HG03571 (cell line): ENCODE results near the gene MEIS2.

Experiments used
- ATAC-seq: cut with Tn5 transposase; IDR thresholded peaks from one replicate; pipeline ENCODE4 v1.9.1; 2021; ENCODE audit not compliant: unreplicated experiment

The MEIS2 gene

DNA sequence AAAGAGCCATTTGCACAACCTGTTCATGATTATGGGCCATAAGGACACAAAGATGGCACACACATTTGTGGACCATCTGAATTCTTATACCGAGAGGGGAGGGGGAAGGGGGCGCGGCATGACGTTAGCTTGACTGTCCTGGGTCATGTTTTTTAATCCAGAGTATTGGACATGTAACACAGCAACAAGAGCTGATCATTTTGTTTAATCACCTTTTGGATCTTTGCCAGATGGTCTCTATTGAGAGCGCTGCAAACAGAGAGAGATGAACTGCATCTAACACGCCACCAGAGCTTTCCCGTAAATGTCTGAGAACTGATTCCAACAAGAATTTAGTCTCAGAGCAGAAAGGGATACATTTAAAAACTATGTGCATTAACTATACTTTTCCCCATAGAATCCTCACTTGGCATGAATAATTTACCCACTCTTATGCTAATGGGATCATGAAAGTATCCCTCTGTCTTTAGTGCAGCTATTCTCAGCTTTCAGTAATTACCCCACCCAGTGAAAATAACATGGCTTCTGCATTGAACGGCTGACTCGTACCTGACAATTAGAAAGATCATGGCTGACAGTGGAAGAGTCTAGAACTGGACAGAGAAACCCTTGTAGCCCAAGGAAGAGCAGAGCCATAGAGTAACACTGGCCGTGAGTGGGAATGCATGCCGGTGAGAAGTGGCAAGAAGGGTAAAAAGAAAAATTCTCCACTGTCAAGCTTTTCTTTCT lies 22.6 kb downstream of the MEIS2 start:
- no peak for ATAC-seq

DNA sequence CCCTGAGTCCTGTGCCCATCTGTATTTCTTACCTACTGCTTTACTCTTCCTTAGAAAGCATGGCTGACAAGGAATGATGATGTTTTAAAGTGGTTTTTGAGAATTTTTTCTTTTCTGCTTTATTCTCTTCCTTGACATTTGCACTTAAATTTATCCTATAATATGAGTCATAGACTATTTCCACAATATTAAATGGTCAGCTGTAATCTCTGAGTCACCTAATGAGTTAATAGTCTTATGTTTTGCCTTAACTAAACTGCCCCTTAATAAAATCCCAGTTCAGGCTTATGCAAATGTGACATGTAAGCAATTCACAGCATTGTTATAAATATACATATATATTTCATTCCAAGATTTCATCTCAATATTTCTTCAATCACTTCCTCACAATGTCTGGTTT lies 23.8 kb downstream of the MEIS2 start:
- ATAC-seq: no peak

DNA sequence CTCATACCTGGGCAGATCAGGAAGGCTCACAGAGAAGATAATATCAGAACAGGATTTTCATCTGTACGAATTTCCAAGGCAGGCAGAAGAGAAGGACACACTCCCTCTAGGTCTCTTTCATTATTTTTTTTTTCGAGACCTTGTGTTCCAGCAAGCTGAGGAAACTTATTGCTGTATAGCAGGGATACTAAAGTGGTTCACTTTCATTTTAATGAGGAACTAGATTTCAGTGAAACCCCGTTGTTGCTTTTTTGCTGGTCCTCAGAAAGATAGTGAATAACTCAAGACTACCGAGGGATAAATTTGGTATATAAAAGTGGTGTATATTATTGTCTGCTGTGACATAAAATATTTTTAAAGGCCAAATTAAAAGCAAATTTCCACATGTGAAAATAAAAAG lies 24.6 kb downstream of the MEIS2 start:
- no peak for ATAC-seq

DNA sequence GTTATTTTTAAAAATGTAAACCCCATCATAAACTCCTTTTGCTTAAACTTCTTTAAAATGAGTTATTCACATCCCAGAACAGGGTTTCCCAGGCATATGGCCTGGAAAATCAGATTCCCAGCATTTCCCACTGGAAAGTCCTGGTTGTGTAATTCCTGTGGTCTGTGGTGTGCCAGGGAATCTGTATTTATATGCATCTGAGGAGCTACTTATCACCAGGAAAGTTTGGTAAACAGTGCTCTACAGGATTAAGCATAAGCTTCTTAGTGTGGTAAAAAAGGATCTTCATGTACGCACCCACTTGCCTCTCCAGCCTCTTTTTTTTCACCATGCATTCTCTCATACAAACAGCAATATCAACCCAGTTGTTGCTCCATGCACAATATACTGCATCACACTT lies 28.2 kb downstream of the MEIS2 start:
- ATAC-seq: no peak

DNA sequence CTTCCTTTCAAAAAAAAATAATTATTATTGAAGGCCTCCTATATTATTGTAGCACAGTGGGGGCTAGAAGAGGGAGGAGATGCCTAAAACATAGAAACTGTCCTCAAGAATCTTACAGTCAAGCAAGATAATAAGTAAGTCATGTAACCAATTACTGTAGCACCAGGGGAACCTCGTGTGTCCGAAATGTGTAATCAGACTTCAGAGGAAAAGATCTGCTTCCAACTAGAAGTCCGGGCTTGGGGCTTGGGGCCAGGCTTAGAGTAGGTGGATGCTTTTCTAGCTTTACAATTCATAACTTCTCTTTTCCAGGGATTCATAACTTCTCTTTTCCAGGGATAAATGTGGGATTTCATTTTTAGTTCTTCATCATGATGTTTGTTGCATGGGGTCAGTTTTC lies 29.2 kb downstream of the MEIS2 start:
- ATAC-seq: no peak

DNA sequence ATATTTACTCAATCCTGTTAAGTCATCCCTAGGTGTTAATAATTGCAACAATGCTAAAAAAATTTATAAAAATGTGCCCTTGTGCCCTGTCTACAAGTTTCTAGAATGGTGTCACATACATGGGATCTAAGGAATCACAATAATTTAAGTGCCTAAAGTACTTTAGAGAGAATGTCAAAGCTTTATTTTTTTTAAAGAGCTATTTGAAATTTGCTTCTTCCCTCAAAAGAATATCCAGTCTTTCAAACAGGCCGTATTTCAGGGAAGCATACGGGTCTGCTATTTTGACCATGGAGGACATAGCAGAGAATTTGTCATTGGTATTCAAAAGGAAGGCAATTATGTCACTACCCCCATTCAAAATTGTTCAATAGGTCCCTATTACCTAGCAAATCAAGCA lies 29.7 kb downstream of the MEIS2 start:
- ATAC-seq: no peak

DNA sequence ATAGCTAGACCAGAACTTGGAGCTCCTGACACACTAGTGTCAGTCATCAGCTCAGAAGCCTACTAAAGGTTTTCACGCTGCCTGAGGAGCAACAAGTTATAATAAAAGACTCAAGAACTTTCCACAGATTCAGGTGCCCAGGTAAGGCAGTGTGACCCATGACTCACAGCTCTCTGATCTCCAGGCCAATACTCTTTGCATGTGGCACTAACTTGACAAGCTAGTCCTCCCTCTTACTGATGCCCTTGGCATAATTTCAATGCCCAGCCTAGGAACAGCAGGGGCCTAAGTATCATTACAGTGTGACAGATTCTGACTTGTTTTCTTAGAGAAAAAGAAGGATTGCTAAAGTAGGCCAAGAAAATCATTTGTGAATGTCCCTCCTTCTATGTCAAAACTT lies 38.4 kb downstream of the MEIS2 start:
- no peak for ATAC-seq

DNA sequence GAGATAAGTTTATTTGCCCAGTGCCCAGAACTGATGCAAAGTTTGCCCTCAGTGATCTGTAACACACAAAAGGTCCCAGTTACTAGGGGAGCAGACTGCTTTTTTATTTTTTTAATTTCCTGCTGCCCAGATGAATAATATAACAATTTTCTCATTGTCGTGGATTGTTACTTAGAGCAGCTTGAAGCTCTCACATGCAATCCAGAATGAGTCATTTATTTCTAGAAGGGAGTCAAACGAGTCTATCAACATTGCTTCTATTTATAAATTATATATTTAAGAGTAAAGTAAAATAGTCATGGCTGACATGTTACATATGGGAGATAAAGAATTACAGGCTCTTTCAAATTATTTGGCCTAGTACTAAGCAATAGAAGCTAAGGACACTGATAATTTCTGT lies 41.3 kb downstream of the MEIS2 start:
- ATAC-seq: no peak

DNA sequence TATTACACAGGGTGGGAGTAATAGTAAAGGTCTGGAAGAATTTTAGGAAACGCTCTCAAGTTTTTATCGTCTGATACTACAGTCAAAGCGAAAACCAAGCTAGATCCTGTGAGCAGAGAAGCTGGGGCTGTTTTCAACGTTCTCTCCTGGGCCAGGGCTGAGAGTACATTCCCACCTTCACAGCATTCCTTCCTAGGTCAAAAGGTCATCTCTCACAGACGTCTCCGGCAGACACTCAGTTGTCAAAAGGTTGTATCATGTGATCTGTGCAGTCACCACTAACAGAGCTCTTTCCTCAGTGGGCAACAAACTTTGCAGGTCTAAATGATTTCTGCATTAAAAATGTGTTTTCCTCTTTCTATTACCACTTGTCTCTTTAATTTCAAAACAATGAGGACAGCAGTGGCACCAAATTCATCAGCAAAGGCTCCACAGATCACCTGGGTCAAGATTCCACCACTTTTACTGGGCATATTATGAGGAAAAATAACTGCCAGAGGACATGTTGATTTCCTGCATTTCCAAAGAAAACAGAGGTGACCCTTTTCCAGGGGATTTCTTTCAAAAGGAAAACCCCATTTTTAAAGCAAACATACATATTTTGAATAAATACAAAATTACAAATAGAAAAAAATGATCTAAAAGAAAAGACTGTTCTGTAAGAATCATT lies 41.9 kb downstream of the MEIS2 start:
- ATAC-seq: no peak

DNA sequence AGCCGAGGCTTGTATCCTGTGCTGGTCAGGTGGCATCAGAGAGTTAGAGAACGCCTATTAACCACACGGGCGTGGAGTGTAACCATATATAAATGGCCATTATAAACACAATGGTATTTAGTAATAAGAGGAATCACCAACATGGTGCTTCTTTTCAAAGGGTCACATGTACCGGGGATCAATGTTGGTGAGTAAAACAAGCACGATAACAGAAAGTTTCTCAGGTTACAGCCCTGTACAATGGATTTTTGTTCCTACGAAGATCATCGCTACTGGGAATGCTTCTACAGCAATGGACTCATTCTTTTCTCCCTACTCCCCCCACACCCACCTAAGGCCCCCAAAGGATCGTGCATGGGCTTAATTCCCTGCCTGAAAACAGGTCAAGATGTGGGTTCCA lies 42.5 kb downstream of the MEIS2 start:
- no peak for ATAC-seq

DNA sequence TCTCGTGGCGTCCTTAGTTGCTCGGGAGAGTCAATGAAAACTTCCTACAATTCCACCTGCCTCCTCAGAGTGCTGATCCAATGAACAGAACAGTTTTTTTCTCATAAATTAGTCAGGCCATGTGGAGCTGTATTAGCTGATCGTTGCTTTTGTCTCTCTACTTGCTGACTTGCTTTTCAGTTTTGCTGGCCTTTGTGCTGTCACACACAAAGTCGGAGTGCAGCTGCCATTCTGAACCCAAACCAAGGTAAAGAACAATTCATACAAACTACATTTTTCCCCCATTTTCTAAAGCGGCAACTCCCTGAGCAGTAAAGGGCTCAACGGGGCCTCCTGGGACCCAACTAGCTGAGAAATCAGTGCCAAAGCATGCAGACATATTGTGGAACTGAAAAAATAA lies 43.1 kb downstream of the MEIS2 start:
- no peak for ATAC-seq

DNA sequence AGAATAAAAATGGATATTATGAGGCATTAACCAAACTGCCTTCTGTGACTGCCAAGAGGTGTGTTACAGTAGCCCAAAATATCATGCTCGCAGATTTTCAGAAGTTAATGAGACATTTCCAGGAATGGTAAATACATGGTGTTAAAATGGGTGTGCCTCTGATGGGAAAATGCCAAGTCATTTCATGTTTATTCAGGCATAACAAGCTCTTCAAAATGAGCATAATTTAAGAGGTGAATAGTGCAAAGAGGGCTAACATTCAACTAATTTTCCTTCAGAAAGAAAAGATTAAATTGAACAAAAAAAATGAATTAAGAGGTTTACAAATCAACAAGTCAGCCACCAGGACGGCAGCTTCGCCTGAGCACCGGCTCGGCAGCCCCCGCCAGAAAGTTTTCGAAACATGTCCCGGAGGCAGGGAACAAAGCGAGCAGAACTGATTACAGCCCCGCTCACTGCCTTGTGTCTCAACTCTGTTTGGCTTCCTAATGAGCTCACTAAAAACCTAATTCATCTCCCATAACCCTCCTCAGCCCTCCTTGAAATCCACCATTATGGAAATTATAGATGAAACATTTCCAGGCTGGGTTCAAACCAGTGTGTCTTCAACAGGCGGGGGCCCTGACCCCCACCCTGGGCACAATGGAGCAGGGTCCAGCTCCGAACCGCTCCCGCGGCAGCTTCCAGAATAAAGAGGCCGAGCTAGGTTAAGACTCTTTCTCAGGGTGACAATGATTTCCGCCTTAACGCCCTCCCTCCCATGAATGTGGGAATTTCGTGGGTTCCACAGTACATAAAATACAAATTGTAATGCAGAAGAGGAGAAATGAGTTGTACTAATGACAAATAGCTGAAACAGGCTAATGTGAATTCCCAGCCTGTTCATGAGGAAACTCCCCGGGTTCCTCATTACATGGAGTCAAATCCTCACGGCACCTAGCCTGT lies 43.9 kb downstream of the MEIS2 start:
- no peak for ATAC-seq

DNA sequence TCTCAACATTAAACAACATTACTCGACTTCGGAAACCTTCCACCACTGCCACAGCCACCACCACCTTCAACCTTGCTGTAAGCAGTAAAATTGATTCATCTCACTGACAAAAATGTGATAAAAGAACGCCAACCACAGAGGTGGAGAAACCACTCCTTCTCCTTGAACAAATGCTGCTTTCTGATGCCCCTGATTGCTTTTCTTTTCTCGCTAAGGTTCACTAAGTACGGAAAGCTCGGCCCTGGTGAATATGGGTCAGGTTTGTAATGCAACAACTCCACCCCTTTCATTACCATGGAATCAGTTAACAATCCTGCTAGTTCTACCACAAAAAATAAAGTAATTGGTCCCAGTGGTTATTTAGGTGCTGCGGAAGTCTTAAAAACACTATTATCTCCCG lies 44.9 kb downstream of the MEIS2 start:
- no peak for ATAC-seq

DNA sequence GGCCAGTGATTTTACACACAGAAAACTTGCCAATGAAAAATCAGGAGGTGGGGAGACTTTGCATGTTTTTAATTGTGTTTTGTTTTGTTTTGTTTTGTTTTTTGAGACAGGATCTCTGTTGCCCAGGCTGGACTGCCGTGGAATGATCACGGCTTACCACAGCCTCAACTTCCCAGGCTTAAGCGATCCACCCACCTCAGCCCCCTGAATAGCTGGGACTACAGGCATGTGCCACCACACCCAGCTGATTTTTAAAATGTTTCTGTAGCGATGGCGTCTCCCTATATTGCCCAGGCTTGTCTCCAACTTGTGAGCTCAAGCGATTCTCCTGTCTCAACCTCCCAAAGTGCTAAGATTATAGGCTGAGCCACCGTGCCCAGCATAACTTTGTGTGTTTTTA lies 46.0 kb downstream of the MEIS2 start:
- no peak for ATAC-seq

DNA sequence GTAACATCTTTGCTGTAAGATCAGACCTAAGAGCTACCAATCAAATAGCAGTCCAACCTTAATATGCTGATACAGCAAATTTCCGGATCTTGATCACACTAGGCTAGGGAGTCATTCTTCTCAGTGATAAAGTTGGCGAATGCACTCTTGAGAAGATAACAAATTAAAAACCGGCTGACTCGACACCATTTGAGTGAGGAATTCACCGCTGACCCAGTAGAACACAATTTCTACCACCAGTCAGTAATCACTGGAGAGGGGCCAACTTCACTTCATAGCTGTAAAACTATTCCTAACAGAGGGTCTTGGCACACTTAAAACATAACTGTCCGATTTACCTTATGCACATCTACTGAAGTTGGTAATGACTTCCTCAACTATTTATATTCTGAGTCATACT lies 47.2 kb downstream of the MEIS2 start:
- ATAC-seq: no peak

DNA sequence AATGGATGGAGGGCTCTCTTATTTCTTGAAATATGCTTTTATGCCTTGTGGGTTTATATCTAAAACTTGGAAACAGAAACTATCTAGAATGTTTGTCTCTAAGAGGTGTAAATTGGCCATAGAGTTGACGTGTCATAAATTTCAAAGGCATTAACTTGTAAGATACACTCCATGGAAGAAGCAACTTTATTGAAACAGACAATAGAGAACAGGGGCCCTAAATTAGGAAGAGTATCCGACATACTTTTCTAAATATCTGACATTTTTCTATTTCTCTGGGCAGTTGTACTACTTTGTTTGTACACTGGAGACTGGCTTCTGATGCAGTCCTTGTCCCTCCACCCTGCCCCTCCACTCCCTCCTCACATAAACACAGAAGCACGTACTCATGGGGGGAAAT lies 50.0 kb downstream of the MEIS2 start:
- ATAC-seq: no peak

DNA sequence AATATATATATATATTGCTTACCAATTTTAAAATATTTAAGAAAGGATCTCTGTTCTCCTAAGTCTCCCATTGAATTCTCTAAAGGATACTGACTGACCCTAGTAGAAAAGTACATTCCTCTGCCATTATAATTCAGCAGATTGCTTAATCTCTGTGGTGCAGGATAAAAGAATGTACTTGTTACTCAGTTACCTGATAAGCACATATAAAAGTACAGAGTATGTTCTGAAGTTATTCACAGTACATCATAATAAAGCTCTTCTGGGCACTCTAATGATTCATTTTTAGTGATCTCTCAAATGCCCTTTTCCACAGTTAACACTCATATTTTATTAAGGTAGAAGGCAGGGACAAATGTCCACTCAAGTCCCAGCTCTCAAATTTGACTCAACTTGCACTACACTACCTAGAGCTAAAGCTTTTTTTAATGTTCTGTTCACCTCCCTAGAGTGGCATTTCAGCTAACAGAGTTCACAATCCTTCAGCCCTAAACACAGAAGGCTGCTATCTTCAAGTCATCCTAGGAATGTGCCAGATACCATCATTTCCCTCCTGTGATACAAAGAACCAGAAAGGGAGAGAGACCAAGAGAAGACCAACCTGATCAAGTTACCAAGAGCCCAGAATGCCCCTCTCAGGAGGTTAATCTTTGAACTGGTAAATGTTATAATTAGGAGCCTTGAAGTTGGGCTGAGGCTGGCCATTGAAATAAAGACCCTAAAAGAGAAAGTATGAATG lies 53.3 kb downstream of the MEIS2 start:
- ATAC-seq: no peak

DNA sequence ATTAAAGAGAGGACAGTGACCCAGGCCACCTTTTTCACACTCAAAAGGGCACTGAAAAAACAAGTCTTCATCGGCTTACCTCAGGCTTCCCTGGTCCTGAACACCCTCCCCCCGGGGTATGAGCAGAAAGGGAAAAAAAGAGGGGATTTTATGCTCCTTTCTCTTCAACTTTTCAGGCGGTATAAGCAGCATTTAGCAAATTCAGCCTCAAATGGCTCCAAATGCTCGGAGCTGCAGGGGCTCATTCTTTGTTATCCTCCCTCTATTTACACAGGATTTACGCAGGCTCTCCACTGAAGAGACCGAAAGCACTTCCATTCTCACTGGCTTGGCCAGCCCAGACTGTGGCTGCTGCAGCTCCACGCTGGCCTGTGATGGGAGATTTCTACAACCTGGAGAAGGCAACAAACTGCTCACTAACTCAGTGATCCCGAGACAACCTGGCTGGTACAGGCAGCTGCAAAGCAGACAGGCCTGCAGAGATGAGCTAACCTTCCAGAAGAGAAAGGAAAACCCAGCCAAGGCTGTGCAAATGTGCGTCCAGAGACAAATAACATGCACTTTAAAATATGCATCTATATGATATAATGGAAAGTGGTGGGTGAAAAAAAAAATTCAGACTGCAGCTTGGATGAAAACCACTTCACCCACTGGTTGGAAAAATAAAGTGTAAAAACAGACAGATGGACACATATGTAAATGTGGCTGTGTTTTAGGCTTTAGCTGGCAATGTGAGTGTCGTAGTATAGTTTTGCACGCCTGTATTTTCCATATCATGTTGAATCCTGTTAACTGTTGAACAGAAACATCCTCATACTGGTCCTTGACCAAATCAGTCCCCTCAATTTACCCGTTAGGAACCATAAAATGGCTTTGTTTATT lies 54.2 kb downstream of the MEIS2 start:
- no peak for ATAC-seq

DNA sequence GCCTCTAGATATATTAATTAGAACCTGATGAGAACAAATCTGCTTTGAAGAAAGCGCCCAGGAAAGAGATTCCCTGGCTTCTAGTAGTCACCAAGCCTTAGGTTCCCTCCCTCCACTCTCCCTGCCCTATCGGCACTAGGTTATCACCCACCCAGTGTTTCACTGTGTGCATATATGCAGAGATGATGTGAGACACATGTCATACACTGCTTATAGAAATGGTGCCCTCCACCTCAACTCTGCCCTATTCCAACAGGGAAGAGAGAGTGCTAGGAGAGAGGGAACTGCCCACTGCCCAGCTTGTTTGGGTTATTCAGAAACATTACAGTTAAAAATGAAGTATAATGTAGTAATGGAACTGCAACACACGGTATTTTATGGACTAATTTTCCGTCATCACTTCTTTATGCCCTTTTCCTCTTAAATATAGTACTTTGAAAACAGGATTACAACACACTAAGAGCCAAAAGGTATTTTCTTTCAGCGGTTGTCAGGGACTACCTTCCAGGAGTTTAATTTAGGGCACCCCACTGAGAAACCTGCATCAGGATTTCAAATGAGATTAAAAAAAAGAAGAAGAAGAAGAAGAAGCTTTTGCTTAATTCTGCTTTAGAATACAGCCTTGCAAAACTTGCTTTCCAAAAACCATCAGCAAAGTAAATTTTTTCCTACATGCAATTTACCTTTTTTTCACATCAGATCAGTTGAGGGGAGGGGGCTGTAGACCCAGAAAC lies 55.3 kb downstream of the MEIS2 start:
- ATAC-seq: no peak

DNA sequence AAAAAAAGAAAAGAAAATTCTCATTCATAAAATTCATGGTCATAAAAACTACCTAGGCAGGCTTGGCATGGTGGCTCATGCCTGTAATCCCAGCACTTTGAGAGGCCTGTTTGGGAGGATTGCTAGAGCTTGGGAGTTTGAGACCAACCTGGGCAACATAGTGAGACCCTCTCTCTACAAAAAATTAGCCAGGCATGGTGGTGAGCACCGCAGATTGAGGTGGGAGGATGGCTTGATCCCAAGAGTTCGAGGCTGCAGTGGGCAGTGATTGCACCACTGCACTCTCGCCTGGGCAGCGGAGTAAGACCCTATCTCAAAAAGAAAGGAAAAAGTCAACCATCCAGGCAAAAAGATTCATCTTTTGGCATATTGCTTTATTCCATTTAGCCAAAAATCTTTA lies 58.5 kb downstream of the MEIS2 start:
- no peak for ATAC-seq
